K562 (cell line): ENCODE measurements around the gene IRF9. TPM values are rescaled to one million over a fixed set of nuclear protein-coding genes. Genes with fewer than 3 reads are reported as not detected.

Source experiments
- GTF2E2 ChIP-seq: fragments of 200-800 bp; sonication (Bioruptor generic); IDR thresholded peaks from 2 replicates; pipeline ENCODE4 v1.6.1; 2016; ENCODE audit warnings: missing genetic modification characterization, missing compliant biosample characterization
- NRF1 ChIP-seq, 2 experiments: fragments of 450-650 bp; IDR thresholded peaks in 1 of 2; conservative IDR thresholded peaks in 1 of 2; 2 replicates each; pipeline ENCODE4 v1.6.1; 2014; ENCODE audit warnings: mild to moderate bottlenecking in 2 of 2
- RBM15 ChIP-seq: fragments of 200-400 bp; formaldehyde crosslinking; IDR thresholded peaks from 2 replicates; pipeline ENCODE4 v1.6.1; 2018; ENCODE audit warnings: mild to moderate bottlenecking, low read length, moderate library complexity; ENCODE audit not compliant: insufficient read depth
- ZEB2 ChIP-seq: fragments of 450-650 bp; IDR thresholded peaks from 2 replicates; pipeline ENCODE4 v1.6.1; 2016
- ZNF143 ChIP-seq: sonication (generic); formaldehyde crosslinking; IDR thresholded peaks from 2 replicates; pipeline ENCODE4 v1.9.0; 2022; ENCODE audit warnings: mild to moderate bottlenecking, missing genetic modification reagents
- ZNF274 ChIP-seq: IDR thresholded peaks from 2 replicates; pipeline ENCODE4 v1.6.1; 2011; ENCODE audit warnings: low read depth, mild to moderate bottlenecking, low read length, moderate library complexity, borderline replicate concordance
- polyA plus RNA-seq, 8 experiments: library from polyadenylated mRNA; depleted of rRNA in 4 of 8; stranded (reverse) in 5 of 8; unstranded in 3 of 8; fragments of >200 nt; fragmentation: Nextera tagmentation in 2 of 8; fragmentation: Illumina TruSeq in 1 of 8; extraction: Ambion mirVana in 2 of 8; extraction: Trizol in 1 of 8; gene quantifications; 2 replicates each; pipeline versions ENCODE4 v1.2.1 to v1.2.3, GENCODE V29; 2011 to 2014; ENCODE audit warnings: inconsistent platforms in 1 of 8, missing spikeins in 1 of 8
- total RNA-seq, 7 experiments: library from RNA; depleted of rRNA in 6 of 7; stranded (reverse); fragments of >200 nt in 6 of 7; fragmentation: Illumina TruSeq in 2 of 7; extraction: Trizol in 2 of 7; gene quantifications; 2 replicates each; pipeline versions ENCODE4 v1.2.1 to v1.2.3, GENCODE V29; 2011 to 2021; ENCODE audit warnings: low replicate concordance in 1 of 7
- TF ChIP-seq, protein P1 (sequence below): fragments of 150-350 bp; conservative IDR thresholded peaks from 2 replicates; pipeline ENCODE4 v1.6.1; 2014; ENCODE audit warnings: low read length

IRF9 gene
- total and polyA plus RNA-seq, 9 of the 15 experiments (the other 6 are each of a cell fraction or from before 2014, with no cell fraction given): 0.79 to 14.8 (median 6.1) TPM

DNA sequence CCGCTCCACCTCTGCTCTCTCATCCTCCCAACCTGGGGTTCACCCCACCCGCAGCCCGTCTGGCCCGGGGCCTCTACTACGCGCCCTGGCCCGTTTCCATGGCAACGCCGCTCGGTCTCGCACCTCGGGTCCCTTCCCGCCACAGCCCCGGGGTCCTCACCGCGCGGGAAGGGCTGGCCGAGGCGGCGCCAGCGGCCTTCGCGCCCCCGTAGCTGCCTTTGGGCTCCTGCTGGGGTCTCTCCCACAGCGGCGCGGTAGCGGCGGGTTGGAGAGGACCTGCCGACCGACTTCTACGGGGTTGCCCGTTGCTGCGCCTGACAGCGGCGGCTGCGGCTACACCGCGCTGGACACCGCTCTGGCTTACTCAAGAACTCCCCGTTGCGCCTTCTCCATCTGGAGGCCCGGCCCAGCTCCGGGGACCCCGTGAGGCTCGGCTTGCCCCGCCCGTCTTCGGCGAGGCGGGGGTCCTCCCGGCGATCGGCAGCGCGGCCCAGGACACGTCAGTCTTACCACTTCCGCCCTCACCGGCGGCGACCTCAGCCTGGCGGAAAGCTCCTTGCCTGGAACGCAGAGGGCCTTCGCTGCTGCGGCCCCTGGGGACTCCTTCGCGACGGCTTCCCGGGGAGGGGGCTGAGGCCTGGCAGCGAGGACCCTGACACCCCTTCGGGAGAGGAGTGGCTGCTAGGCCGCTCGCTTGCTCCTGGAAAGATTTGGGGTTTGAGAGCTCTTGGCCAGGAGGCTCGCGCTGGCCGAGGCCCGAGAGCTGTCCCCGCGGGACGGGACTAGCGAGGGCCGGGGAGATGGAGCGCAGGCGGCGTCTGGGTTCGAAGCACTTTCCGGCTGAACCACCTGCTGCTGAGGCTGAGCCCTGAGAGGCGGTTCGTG, 34.4 kb downstream of the IRF9 start, which contains the start of gene TM9SF1 (continued):
- TF ChIP-seq, protein P1, sequence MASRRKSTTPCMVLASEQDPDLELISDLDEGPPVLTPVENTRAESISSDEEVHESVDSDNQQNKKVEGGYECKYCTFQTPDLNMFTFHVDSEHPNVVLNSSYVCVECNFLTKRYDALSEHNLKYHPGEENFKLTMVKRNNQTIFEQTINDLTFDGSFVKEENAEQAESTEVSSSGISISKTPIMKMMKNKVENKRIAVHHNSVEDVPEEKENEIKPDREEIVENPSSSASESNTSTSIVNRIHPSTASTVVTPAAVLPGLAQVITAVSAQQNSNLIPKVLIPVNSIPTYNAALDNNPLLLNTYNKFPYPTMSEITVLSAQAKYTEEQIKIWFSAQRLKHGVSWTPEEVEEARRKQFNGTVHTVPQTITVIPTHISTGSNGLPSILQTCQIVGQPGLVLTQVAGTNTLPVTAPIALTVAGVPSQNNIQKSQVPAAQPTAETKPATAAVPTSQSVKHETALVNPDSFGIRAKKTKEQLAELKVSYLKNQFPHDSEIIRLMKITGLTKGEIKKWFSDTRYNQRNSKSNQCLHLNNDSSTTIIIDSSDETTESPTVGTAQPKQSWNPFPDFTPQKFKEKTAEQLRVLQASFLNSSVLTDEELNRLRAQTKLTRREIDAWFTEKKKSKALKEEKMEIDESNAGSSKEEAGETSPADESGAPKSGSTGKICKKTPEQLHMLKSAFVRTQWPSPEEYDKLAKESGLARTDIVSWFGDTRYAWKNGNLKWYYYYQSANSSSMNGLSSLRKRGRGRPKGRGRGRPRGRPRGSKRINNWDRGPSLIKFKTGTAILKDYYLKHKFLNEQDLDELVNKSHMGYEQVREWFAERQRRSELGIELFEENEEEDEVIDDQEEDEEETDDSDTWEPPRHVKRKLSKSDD: no peak
- TF ChIP-seq ZEB2 (no peak), NRF1 (conservative IDR thresholded peaks at IDR 0.05 in 1 of 2, IDR thresholded peaks at IDR 0.05 in 1 of 2) (peak; percentile 39 to 49; a peak in 2 of 4 replicates), RBM15 (no peak), GTF2E2 (tag) (peak; percentile 84), ZNF274 (no peak), ZNF143 (no peak)
